IMR-90 (cell line): ENCODE data around the gene FITM2. TPM values are rescaled to one million over a fixed set of nuclear protein-coding genes. Genes with fewer than 3 reads are reported as not detected.

Source experiments
- ATAC-seq: fragments of 200-7000 bp; cut with Tn5 transposase; 2 replicates; pipeline ENCODE4 v1.9.1; 2020; ENCODE audit warnings: low read depth, mild to moderate bottlenecking, moderate library complexity
- BruUV-seq: library from RNA; stranded (reverse); fragments of 400-500 nt; replicated peaks from 2 replicates; lab custom pipeline; 2021; lab: Mats Ljungman, UMichigan
- CTCF ChIA-PET: fragments of 300-600 bp; formaldehyde crosslinking; extraction: SDS; loops from one replicate; lab custom pipeline; 2021; ENCODE audit warnings: antibody characterized with exemption; lab: Yijun Ruan, JAX
- POLR2A ChIA-PET: fragments of 300-600 bp; sonication (Branson Sonifier 250); formaldehyde crosslinking; loops from one replicate; lab custom pipeline; 2022; ENCODE audit warnings: antibody characterized with exemption; ENCODE audit not compliant: unreplicated experiment; lab: Charles Lee
- DNase-seq: peaks from one replicate; pipeline ENCODE4 v3.0.0; 2013
- H2AFZ ChIP-seq: replicated peaks from 2 replicates; pipeline ENCODE3; 2013; ENCODE audit warnings: low read length, mild to moderate bottlenecking; ENCODE audit not compliant: poor library complexity
- H2AK5ac ChIP-seq: 2 replicates; pipeline ENCODE4 v1.6.1; 2013; ENCODE audit warnings: low read depth, low read length, inconsistent platforms
- H2AK9ac ChIP-seq: replicated peaks from 2 replicates; pipeline ENCODE3; 2013; ENCODE audit warnings: mild to moderate bottlenecking, low read depth, low read length, moderate library complexity; ENCODE audit not compliant: poor library complexity
- H2BK120ac ChIP-seq: 2 replicates; pipeline ENCODE4 v1.6.1; 2013; ENCODE audit warnings: low read depth, low read length, inconsistent platforms
- H2BK15ac ChIP-seq: 3 replicates; pipeline ENCODE4 v1.6.1; 2013; ENCODE audit warnings: low read depth, low read length, inconsistent platforms
- H2BK20ac ChIP-seq: 2 replicates; pipeline ENCODE4 v1.6.1; 2013; ENCODE audit warnings: low read depth, mild to moderate bottlenecking, inconsistent platforms, low read length, moderate library complexity
- H2BK5ac ChIP-seq: 2 replicates; pipeline ENCODE4 v1.6.1; 2013; ENCODE audit warnings: mild to moderate bottlenecking, low read depth, low read length, inconsistent platforms; ENCODE audit not compliant: poor library complexity, severe bottlenecking
- H3K14ac ChIP-seq: replicated peaks from 2 replicates; pipeline ENCODE4 v1.6.1; 2013; ENCODE audit warnings: low read depth, low read length, inconsistent platforms
- H3K18ac ChIP-seq: 2 replicates; pipeline ENCODE4 v1.6.1; 2013; ENCODE audit warnings: low read depth, low read length, control low read depth
- H3K23ac ChIP-seq: 2 replicates; pipeline ENCODE4 v1.6.1; 2013; ENCODE audit warnings: low read depth, low read length, inconsistent platforms
- H3K27ac ChIP-seq: 2 replicates; pipeline ENCODE4 v1.5.1; 2013; ENCODE audit warnings: mild to moderate bottlenecking, control low read depth, low read length; ENCODE audit not compliant: insufficient read depth
- H3K27me3 ChIP-seq: 2 replicates; pipeline ENCODE4 v1.6.1; 2013; ENCODE audit warnings: low read length; ENCODE audit not compliant: control insufficient read depth, insufficient read depth
- H3K36me3 ChIP-seq: 2 replicates; pipeline ENCODE4 v1.6.1; 2013; ENCODE audit warnings: low read length, mixed read lengths; ENCODE audit not compliant: control insufficient read depth, insufficient read depth
- H3K4ac ChIP-seq: 2 replicates; pipeline ENCODE4 v1.6.1; 2013; ENCODE audit warnings: low read depth, low read length, inconsistent platforms
- H3K4me1 ChIP-seq: 2 replicates; pipeline ENCODE4 v1.6.1; 2013; ENCODE audit warnings: low read length, mixed read lengths; ENCODE audit not compliant: control insufficient read depth, insufficient read depth
- H3K4me2 ChIP-seq: 2 replicates; pipeline ENCODE4 v1.6.1; 2013; ENCODE audit warnings: low read depth, mild to moderate bottlenecking, control low read depth, low read length, moderate library complexity
- H3K4me3 ChIP-seq: 2 replicates; pipeline ENCODE4 v1.5.1; 2013; ENCODE audit warnings: low read depth, mild to moderate bottlenecking, control low read depth, low read length, moderate library complexity; ENCODE audit not compliant: insufficient read depth
- H3K56ac ChIP-seq: 2 replicates; pipeline ENCODE4 v1.6.1; 2013; ENCODE audit warnings: low read length, inconsistent platforms; ENCODE audit not compliant: insufficient read depth; ENCODE audit errors: extremely low read depth
- H3K79me1 ChIP-seq, 2 experiments: 2 replicates each; pipeline ENCODE4 v1.6.1; 2013; ENCODE audit warnings: low read length in 2 of 2, inconsistent platforms in 1 of 2, low read depth in 1 of 2
- H3K9ac ChIP-seq: 2 replicates; pipeline ENCODE4 v1.6.1; 2013; ENCODE audit warnings: low read depth, low read length, control low read depth
- H3K9me1 ChIP-seq: 2 replicates; pipeline ENCODE4 v1.6.1; 2013; ENCODE audit warnings: low read length, inconsistent platforms; ENCODE audit not compliant: insufficient read depth
- H3K9me3 ChIP-seq: 2 replicates; pipeline ENCODE4 v1.6.1; 2013; ENCODE audit warnings: low read length; ENCODE audit not compliant: control insufficient read depth, insufficient read depth
- H4K20me1 ChIP-seq: 2 replicates; pipeline ENCODE4 v1.6.1; 2013; ENCODE audit warnings: low read length, inconsistent platforms; ENCODE audit not compliant: insufficient read depth
- H4K5ac ChIP-seq: 2 replicates; pipeline ENCODE4 v1.6.1; 2013; ENCODE audit warnings: mild to moderate bottlenecking, low read depth, low read length, control low read depth
- H4K8ac ChIP-seq, 2 experiments: 2 replicates each; pipeline ENCODE4 v1.6.1; 2013; ENCODE audit warnings: low read depth in 2 of 2, low read length in 2 of 2, control low read depth in 1 of 2, inconsistent platforms in 1 of 2
- H4K91ac ChIP-seq: 2 replicates; pipeline ENCODE4 v1.6.1; 2013; ENCODE audit warnings: low read depth, low read length, inconsistent platforms; ENCODE audit not compliant: insufficient read depth
- BHLHE40 ChIP-seq: fragments of 150-350 bp; IDR thresholded peaks from 2 replicates; pipeline ENCODE4 v1.6.1; 2016; ENCODE audit warnings: mild to moderate bottlenecking, low read depth, low read length
- CEBPB ChIP-seq: IDR thresholded peaks from 2 replicates; pipeline ENCODE4 v1.6.1; 2012; ENCODE audit warnings: low read depth, low read length, improper control_type of control experiment
- CHD1 ChIP-seq: IDR thresholded peaks from 2 replicates; pipeline ENCODE4 v1.6.1; 2012; ENCODE audit warnings: low read depth, low read length, improper control_type of control experiment
- FOS ChIP-seq: fragments of 150-350 bp; IDR thresholded peaks from 2 replicates; pipeline ENCODE4 v1.6.1; 2016; ENCODE audit warnings: low read depth, low read length
- MAFK ChIP-seq: IDR thresholded peaks from 2 replicates; pipeline ENCODE4 v1.6.1; 2012; ENCODE audit warnings: low read depth, low read length, improper control_type of control experiment
- MAZ ChIP-seq: IDR thresholded peaks from 2 replicates; pipeline ENCODE4 v1.6.1; 2012; ENCODE audit warnings: low read depth, mild to moderate bottlenecking, low read length, improper control_type of control experiment, moderate library complexity, borderline replicate concordance
- NFE2L2 ChIP-seq: fragments of 150-350 bp; IDR thresholded peaks from 2 replicates; pipeline ENCODE4 v1.6.1; 2016; ENCODE audit warnings: low read depth, mild to moderate bottlenecking, low read length
- POLR2A ChIP-seq: IDR thresholded peaks from 2 replicates; pipeline ENCODE4 v1.6.1; 2012; ENCODE audit warnings: mild to moderate bottlenecking, low read depth, low read length
- RAD21 ChIP-seq: IDR thresholded peaks from 2 replicates; pipeline ENCODE4 v1.6.1; 2012; ENCODE audit warnings: low read length, improper control_type of control experiment
- SMC3 ChIP-seq: fragments of 150-350 bp; IDR thresholded peaks from 2 replicates; pipeline ENCODE4 v1.6.1; 2016; ENCODE audit warnings: low read depth, mild to moderate bottlenecking, antibody characterized with exemption, low read length, moderate library complexity
- WGBS, 2 experiments: methylation state at CpG; one replicate each; pipeline versions ENCODE4 v1.1.5 to v1.1.7; 2013; ENCODE audit warnings: missing lambda C conversion rate in 2 of 2; ENCODE audit not compliant: insufficient read length in 1 of 2; ENCODE audit errors: extremely low coverage in 2 of 2; 5-methylcytosine and 5-hydroxymethylcytosine counted together
- dilution Hi-C: fragments of 300-500 bp; cut with HindIII; formaldehyde crosslinking; loops from one replicate; pipeline ENCODE4 v1.14.3; 2018; ENCODE audit warnings: low sequenced_read_pairs; ENCODE audit not compliant: unreplicated experiment
- in situ Hi-C: fragments of 300-500 bp; cut with MboI; formaldehyde crosslinking; loops from 3 replicates; pipeline ENCODE4 v1.14.3; 2019; ENCODE audit warnings: low sequenced_read_pairs, inconsistent platforms, mixed read lengths
- intact Hi-C: fragments of 100-400 bp; cut with micrococcal nuclease; formaldehyde crosslinking; loops from 2 replicates; pipeline ENCODE4 v1.10.0; 2022
- polyA plus RNA-seq, 3 experiments: library from polyadenylated mRNA; depleted of rRNA; stranded (reverse); fragments of >200 nt; gene quantifications; 2 replicates each; pipeline ENCODE4 v1.2.3, GENCODE V29; 2012; ENCODE audit warnings: low replicate concordance in 1 of 3
- total RNA-seq: library from RNA; depleted of rRNA; stranded (reverse); fragments of >200 nt; gene quantifications from 2 replicates; pipeline ENCODE4 v1.2.3, GENCODE V29; 2012
- TF ChIP-seq, protein P1 (sequence below): fragments of 150-350 bp; IDR thresholded peaks from 2 replicates; pipeline ENCODE4 v1.6.1; 2017; ENCODE audit warnings: mild to moderate bottlenecking, antibody characterized with exemption, low read length, low read depth
- TF ChIP-seq, protein P2 (sequence below): fragments of 150-350 bp; IDR thresholded peaks from 2 replicates; pipeline ENCODE4 v1.6.1; 2016; ENCODE audit warnings: low read depth, mild to moderate bottlenecking, low read length, moderate library complexity, borderline replicate concordance
- TF ChIP-seq, protein P3 (sequence below): conservative IDR thresholded peaks from 2 replicates; pipeline ENCODE4 v1.5.1; 2012; ENCODE audit warnings: mild to moderate bottlenecking, low read depth, low read length, improper control_type of control experiment

The FITM2 gene
- total and polyA plus RNA-seq, 2 of the 4 experiments (the other 2 are of a cell fraction), result 3.4 to 6.5 TPM

DNA sequence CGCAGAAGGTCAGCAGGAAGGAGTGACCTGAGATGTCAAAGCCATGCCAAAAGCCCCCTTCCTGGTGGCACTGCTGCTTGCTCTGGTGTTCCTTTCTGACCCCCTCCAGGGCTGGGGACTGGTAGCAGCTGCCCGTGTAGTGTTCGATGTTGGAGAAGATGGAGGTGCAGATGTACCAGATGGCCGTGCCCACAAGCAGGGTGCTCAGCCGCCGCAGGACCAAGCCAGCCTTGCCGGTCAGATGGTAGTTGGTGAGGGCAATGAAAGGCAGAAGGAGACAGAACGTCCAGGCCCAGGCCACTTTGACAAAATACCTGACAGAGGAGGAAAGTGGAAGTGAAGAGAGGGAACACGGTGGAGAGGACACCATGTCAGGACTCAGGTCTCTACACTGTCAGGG is 4.1 kb downstream of the FITM2 start:
- peaks cover 4% of the 10 kb centered on the region for H3K4me1 ChIP-seq
- no peak overlapping the region for H3K9ac ChIP-seq
- intact Hi-C loops (no loop called here), dilution Hi-C loops (no loop called here), in situ Hi-C loops (no loop called here)
- no peaks in the 10 kb centered on the region for H4K20me1 ChIP-seq
- H2AK5ac ChIP-seq, result no peak overlapping the region
- no peak overlapping the region for H3K56ac ChIP-seq
- peaks cover 9 to 27% of the 10 kb centered on the region in 2 experiments; a peak in 3 of 4 replicates for H3K79me1 ChIP-seq
- H2BK20ac ChIP-seq, result no peak overlapping the region
- H4K8ac ChIP-seq, result no peak overlapping the region
- no peak overlapping the region for H2BK120ac ChIP-seq
- no peak overlapping the region for H3K4me2 ChIP-seq
- WGBS, 2 experiments, result 100% methylated on average over 4 of the region's 9 CpGs; no CpG with 5 or more reads in 1 of the 2 experiments
- ChIA-PET POLR2A (no interaction called here), CTCF (no interaction called here)
- peak overlapping the region; percentile 8 for H2AK9ac ChIP-seq
- no peak overlapping the region for H2AFZ ChIP-seq
- TF ChIP-seq MAFK, result no peak
- no peak for TF ChIP-seq FOS
- TF ChIP-seq CHD1, result no peak
- TF ChIP-seq RAD21, result no peak
- TF ChIP-seq POLR2A, result no peak
- no peak for TF ChIP-seq MAZ
- no peak for TF ChIP-seq BHLHE40
- TF ChIP-seq CEBPB, result no peak
- TF ChIP-seq NFE2L2, result no peak
- TF ChIP-seq, protein P1, sequence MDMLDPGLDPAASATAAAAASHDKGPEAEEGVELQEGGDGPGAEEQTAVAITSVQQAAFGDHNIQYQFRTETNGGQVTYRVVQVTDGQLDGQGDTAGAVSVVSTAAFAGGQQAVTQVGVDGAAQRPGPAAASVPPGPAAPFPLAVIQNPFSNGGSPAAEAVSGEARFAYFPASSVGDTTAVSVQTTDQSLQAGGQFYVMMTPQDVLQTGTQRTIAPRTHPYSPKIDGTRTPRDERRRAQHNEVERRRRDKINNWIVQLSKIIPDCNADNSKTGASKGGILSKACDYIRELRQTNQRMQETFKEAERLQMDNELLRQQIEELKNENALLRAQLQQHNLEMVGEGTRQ, result no peak
- TF ChIP-seq, protein P2, sequence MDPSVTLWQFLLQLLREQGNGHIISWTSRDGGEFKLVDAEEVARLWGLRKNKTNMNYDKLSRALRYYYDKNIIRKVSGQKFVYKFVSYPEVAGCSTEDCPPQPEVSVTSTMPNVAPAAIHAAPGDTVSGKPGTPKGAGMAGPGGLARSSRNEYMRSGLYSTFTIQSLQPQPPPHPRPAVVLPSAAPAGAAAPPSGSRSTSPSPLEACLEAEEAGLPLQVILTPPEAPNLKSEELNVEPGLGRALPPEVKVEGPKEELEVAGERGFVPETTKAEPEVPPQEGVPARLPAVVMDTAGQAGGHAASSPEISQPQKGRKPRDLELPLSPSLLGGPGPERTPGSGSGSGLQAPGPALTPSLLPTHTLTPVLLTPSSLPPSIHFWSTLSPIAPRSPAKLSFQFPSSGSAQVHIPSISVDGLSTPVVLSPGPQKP, result no peak
- TF ChIP-seq, protein P3, sequence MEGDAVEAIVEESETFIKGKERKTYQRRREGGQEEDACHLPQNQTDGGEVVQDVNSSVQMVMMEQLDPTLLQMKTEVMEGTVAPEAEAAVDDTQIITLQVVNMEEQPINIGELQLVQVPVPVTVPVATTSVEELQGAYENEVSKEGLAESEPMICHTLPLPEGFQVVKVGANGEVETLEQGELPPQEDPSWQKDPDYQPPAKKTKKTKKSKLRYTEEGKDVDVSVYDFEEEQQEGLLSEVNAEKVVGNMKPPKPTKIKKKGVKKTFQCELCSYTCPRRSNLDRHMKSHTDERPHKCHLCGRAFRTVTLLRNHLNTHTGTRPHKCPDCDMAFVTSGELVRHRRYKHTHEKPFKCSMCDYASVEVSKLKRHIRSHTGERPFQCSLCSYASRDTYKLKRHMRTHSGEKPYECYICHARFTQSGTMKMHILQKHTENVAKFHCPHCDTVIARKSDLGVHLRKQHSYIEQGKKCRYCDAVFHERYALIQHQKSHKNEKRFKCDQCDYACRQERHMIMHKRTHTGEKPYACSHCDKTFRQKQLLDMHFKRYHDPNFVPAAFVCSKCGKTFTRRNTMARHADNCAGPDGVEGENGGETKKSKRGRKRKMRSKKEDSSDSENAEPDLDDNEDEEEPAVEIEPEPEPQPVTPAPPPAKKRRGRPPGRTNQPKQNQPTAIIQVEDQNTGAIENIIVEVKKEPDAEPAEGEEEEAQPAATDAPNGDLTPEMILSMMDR, result no peak
- no peak for TF ChIP-seq SMC3
- ATAC-seq (no peak), DNase-seq (no peak)
- peaks cover 3% of the 10 kb centered on the region; the same call in 1 of the 2 replicates for H3K9me1 ChIP-seq
- no peak overlapping the region for H3K14ac ChIP-seq
- BruUV-seq, result no TSS peak
- no peak overlapping the region for H4K91ac ChIP-seq
- H3K23ac ChIP-seq, result no peak overlapping the region
- H3K36me3 ChIP-seq, result 0 out of 2 replicates have a peak, but pooled peaks cover 1% of the 10 kb centered on the region
- no peaks in the 10 kb centered on the region for H3K9me3 ChIP-seq
- no peak overlapping the region for H4K5ac ChIP-seq
- H3K27me3 ChIP-seq, result no peaks in the 10 kb centered on the region
- no peak overlapping the region for H3K4ac ChIP-seq
- H2BK15ac ChIP-seq, result no peak overlapping the region
- no peak overlapping the region for H3K18ac ChIP-seq
- no peak overlapping the region for H2BK5ac ChIP-seq
- no peak overlapping the region for H3K4me3 ChIP-seq
- no peak overlapping the region for H3K27ac ChIP-seq
